SH-SY5Y (cell line): ENCODE measurements around the gene CRAT.

Experiments used
- GATA2 ChIP-seq: IDR thresholded peaks from 2 replicates; pipeline ENCODE4 v1.6.1; 2011; ENCODE audit warnings: mild to moderate bottlenecking, low read depth, low read length
- GATA3 ChIP-seq: IDR thresholded peaks from 2 replicates; pipeline ENCODE4 v1.6.1; 2011; ENCODE audit warnings: low read depth, mild to moderate bottlenecking, low read length, moderate library complexity

- no peak for TF ChIP-seq GATA2
- TF ChIP-seq GATA3 = no peak
These were observed 39.7 kb downstream of the CRAT start for GRCh38 chr9:129070696-129071525.
